CD14-positive monocyte (primary cell): ENCODE measurements around the gene RGS17. TPM values are rescaled to one million over a fixed set of nuclear protein-coding genes. Genes with fewer than 3 reads are reported as not detected.

Experiments used
- DNase-seq, 3 donors: peaks; one replicate each; pipeline ENCODE4 v3.0.0-alpha.2; 2011 to 2022
- H2AFZ ChIP-seq: 2 replicates; pipeline ENCODE4 v1.6.0; 2012; ENCODE audit warnings: mild to moderate bottlenecking, low read depth, low read length, inconsistent platforms; ENCODE audit not compliant: insufficient read depth, poor library complexity, severe bottlenecking
- H3K27ac ChIP-seq, 2 donors: 1 replicate in 1 of 2; 2 replicates in 1 of 2; pipeline ENCODE4 v1.5.1; 2012 to 2013; ENCODE audit warnings: low read length in 2 of 2, control low read depth in 1 of 2, inconsistent platforms in 1 of 2, low read depth in 1 of 2, mild to moderate bottlenecking in 1 of 2
- H3K27me3 ChIP-seq, 2 donors: one replicate each; pipeline versions ENCODE4 v1.6.0 to v1.6.1; 2011 to 2013; ENCODE audit warnings: low read length in 2 of 2; ENCODE audit not compliant: control insufficient read depth in 2 of 2, insufficient read depth in 2 of 2
- H3K36me3 ChIP-seq, 2 donors: replicated peaks in 1 of 2; 1 replicate in 1 of 2; 2 replicates in 1 of 2; pipeline versions ENCODE4 v1.5.1 to v1.6.1; 2012 to 2013; ENCODE audit warnings: low read length in 2 of 2, control low read depth in 1 of 2, inconsistent platforms in 1 of 2, mild to moderate bottlenecking in 1 of 2; ENCODE audit not compliant: insufficient read depth in 2 of 2, control insufficient read depth in 1 of 2
- H3K4me1 ChIP-seq, 2 donors: 1 replicate in 1 of 2; 2 replicates in 1 of 2; pipeline versions ENCODE4 v1.5.1 to v1.6.1; 2012 to 2013; ENCODE audit warnings: low read length in 2 of 2, control low read depth in 1 of 2, inconsistent platforms in 1 of 2, mild to moderate bottlenecking in 1 of 2, moderate library complexity in 1 of 2; ENCODE audit not compliant: insufficient read depth in 2 of 2, control insufficient read depth in 1 of 2
- H3K4me2 ChIP-seq: replicated peaks from 2 replicates; pipeline ENCODE3; 2012; ENCODE audit warnings: low read length, moderate library complexity, mild to moderate bottlenecking; ENCODE audit not compliant: poor library complexity, severe bottlenecking; ENCODE audit errors: extremely low read depth
- H3K4me3 ChIP-seq, 3 experiments: fragments of 200-600 bp in 1 of 3; sonication (generic) in 1 of 3; replicated peaks in 1 of 3; 1 replicate in 2 of 3; 2 replicates in 1 of 3; pipeline ENCODE4 v1.5.1; 2011 to 2013; ENCODE audit warnings: low read length in 3 of 3, mild to moderate bottlenecking in 3 of 3, control low read depth in 2 of 3, low read depth in 2 of 3, inconsistent platforms in 1 of 3, moderate library complexity in 1 of 3
- H3K79me2 ChIP-seq: 2 replicates; pipeline ENCODE4 v1.6.0; 2012; ENCODE audit warnings: mild to moderate bottlenecking, control low read depth, inconsistent platforms, low read length, moderate library complexity; ENCODE audit not compliant: insufficient read depth
- H3K9ac ChIP-seq: 2 replicates; pipeline ENCODE4 v1.6.0; 2017; ENCODE audit warnings: low read length, mild to moderate bottlenecking; ENCODE audit not compliant: insufficient read depth, poor library complexity, severe bottlenecking
- H3K9me3 ChIP-seq, 2 donors: replicated peaks in 1 of 2; 1 replicate in 1 of 2; 2 replicates in 1 of 2; pipeline versions ENCODE4 v1.5.1 to v1.6.1; 2012 to 2013; ENCODE audit warnings: low read length in 2 of 2, control low read depth in 1 of 2; ENCODE audit not compliant: control insufficient read depth in 1 of 2, insufficient read depth in 1 of 2
- H4K20me1 ChIP-seq: 2 replicates; pipeline ENCODE4 v1.6.0; 2012; ENCODE audit warnings: mild to moderate bottlenecking, low read length, control low read depth, moderate library complexity; ENCODE audit not compliant: insufficient read depth
- H3K27ac Mint-ChIP-seq, 7 donors: one replicate each; pipeline ENCODE4 v1.8.0; 2020; ENCODE audit warnings: mild to moderate bottlenecking in 7 of 7, mixed read lengths in 7 of 7, moderate library complexity in 6 of 7, inconsistent platforms in 2 of 7
- H3K27me3 Mint-ChIP-seq, 3 donors: one replicate each; pipeline ENCODE4 v1.8.0; 2021 to 2022; ENCODE audit warnings: low read depth in 3 of 3, mild to moderate bottlenecking in 3 of 3, mixed read lengths in 3 of 3, moderate library complexity in 3 of 3, inconsistent platforms in 1 of 3
- H3K36me3 Mint-ChIP-seq, 2 donors: one replicate each; pipeline ENCODE4 v1.8.0; 2020; ENCODE audit warnings: mixed read lengths in 2 of 2, inconsistent platforms in 1 of 2, mild to moderate bottlenecking in 1 of 2
- H3K4me1 Mint-ChIP-seq: one replicate; pipeline ENCODE4 v1.8.0; 2020; ENCODE audit warnings: mild to moderate bottlenecking, mixed read lengths
- H3K4me3 Mint-ChIP-seq, 2 donors: one replicate each; pipeline ENCODE4 v1.8.0; 2020; ENCODE audit warnings: mild to moderate bottlenecking in 2 of 2, mixed read lengths in 2 of 2, moderate library complexity in 1 of 2
- H3K9me3 Mint-ChIP-seq, 7 donors: one replicate each; pipeline ENCODE4 v1.8.0; 2020 to 2022; ENCODE audit warnings: mixed read lengths in 7 of 7, mild to moderate bottlenecking in 6 of 7, moderate library complexity in 6 of 7, inconsistent platforms in 2 of 7
- WGBS: methylation state at CpG from one replicate; pipeline ENCODE4 v1.1.5; 2013; ENCODE audit warnings: missing lambda C conversion rate; ENCODE audit not compliant: insufficient coverage; 5-methylcytosine and 5-hydroxymethylcytosine counted together
- intact Hi-C, 2 donors: fragments of 100-400 bp; cut with micrococcal nuclease; formaldehyde crosslinking; loops; one replicate each; pipeline versions ENCODE4 v1.15.0 to v1.15.1; 2023
- polyA plus RNA-seq, 3 donors: library from polyadenylated mRNA; depleted of rRNA in 1 of 3; unstranded in 2 of 3; stranded (reverse) in 1 of 3; fragments of 300-500 nt in 2 of 3; fragments of >200 nt in 1 of 3; fragmentation: Illumina TruSeq in 2 of 3; gene quantifications; 1 replicate in 2 of 3; 2 replicates in 1 of 3; pipeline ENCODE4 v1.2.3, GENCODE V29; 2012 to 2021
- TF ChIP-seq, protein P1 (sequence below): fragments of 200-600 bp; IDR thresholded peaks from one replicate; pipeline ENCODE4 v1.8.0; 2022; ENCODE audit warnings: antibody characterized with exemption, mild to moderate bottlenecking

RGS17 gene
- polyA plus RNA-seq, 3 donors: not detected

GRCh38 chr6:153015094-153015640 is 115.9 kb downstream of the RGS17 start:
- H3K9me3 Mint-ChIP-seq: peaks cover 0 to 4% (median 0%) of the 10 kb centered on the region in 7 donors
- WGBS: 100% methylated on average over 1 of the region's 4 CpGs
- Histone ChIP-seq H3K9me3 (no peaks in the 10 kb centered on the region), H3K4me3 (no peak overlapping the region), H3K36me3 (no peaks in the 10 kb centered on the region), H3K27ac (no peak overlapping the region), H4K20me1 (no peaks in the 10 kb centered on the region), H3K27me3 (no peaks in the 10 kb centered on the region), H3K9ac (no peak overlapping the region), H3K4me1 (no peaks in the 10 kb centered on the region), H2AFZ (no peak overlapping the region), H3K79me2 (no peaks in the 10 kb centered on the region), H3K4me2 (no peak overlapping the region)
- no peaks in the 10 kb centered on the region for H3K36me3 Mint-ChIP-seq
- intact Hi-C loops: no loop called here
- no peak for DNase-seq
- H3K27me3 Mint-ChIP-seq: peaks cover 0 to 2% (median 2%) of the 10 kb centered on the region in 3 donors
- no peak overlapping the region for H3K4me3 Mint-ChIP-seq
- no peak overlapping the region for H3K27ac Mint-ChIP-seq
- H3K4me1 Mint-ChIP-seq: peaks cover 9% of the 10 kb centered on the region
- TF ChIP-seq, protein P1, sequence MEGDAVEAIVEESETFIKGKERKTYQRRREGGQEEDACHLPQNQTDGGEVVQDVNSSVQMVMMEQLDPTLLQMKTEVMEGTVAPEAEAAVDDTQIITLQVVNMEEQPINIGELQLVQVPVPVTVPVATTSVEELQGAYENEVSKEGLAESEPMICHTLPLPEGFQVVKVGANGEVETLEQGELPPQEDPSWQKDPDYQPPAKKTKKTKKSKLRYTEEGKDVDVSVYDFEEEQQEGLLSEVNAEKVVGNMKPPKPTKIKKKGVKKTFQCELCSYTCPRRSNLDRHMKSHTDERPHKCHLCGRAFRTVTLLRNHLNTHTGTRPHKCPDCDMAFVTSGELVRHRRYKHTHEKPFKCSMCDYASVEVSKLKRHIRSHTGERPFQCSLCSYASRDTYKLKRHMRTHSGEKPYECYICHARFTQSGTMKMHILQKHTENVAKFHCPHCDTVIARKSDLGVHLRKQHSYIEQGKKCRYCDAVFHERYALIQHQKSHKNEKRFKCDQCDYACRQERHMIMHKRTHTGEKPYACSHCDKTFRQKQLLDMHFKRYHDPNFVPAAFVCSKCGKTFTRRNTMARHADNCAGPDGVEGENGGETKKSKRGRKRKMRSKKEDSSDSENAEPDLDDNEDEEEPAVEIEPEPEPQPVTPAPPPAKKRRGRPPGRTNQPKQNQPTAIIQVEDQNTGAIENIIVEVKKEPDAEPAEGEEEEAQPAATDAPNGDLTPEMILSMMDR: no peak

DNA sequence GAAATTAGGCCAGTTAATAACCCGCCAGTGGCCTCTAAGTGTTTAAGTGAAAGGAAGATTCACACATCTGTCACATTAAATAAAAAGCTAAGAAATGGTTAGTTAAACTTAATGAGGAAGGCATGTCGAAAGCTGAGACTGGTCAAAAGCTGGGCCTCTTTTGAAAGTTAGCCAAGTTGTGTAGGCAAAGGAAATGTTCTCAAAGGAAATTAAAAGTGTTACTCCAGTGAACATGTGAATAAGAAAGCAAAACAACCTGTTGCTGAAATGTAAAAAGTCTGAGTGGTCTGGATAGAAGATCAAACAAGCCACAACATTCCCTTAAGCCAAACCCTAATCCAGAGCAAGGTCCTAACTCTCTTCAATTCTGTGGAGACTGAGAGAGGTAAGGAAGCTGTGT is 117.6 kb downstream of the RGS17 start:
- Histone ChIP-seq H3K4me3 (no peak overlapping the region), H4K20me1 (no peaks in the 10 kb centered on the region), H3K79me2 (no peaks in the 10 kb centered on the region), H3K27ac (no peak overlapping the region), H3K36me3 (no peaks in the 10 kb centered on the region), H3K4me1 (no peaks in the 10 kb centered on the region), H3K27me3 (no peaks in the 10 kb centered on the region), H3K9ac (no peak overlapping the region), H3K9me3 (no peaks in the 10 kb centered on the region), H3K4me2 (no peak overlapping the region), H2AFZ (no peak overlapping the region)
- H3K27me3 Mint-ChIP-seq: peaks cover 0 to 2% (median 0%) of the 10 kb centered on the region in 3 donors
- no peaks in the 10 kb centered on the region for H3K36me3 Mint-ChIP-seq
- H3K27ac Mint-ChIP-seq: no peak overlapping the region
- intact Hi-C loops: no loop called here
- WGBS: 14% methylated on average over 1 of the region's 2 CpGs
- H3K4me1 Mint-ChIP-seq: peaks cover 9% of the 10 kb centered on the region
- H3K4me3 Mint-ChIP-seq: no peak overlapping the region
- no peak for DNase-seq
- peaks cover 0 to 4% (median 0%) of the 10 kb centered on the region in 7 donors for H3K9me3 Mint-ChIP-seq
- TF ChIP-seq, protein P1: no peak
